ENCODE data around the gene CKAP4. TPM values are rescaled to one million over a fixed set of nuclear protein-coding genes. Genes with fewer than 3 reads are reported as not detected.

CKAP4 gene
- total and polyA plus RNA-seq, 10 donors: 4.5 to 63.0 (median 29.8) TPM

GRCh38 chr12:106248846-106249371 lies 1.1 kb upstream of the CKAP4 start:
- DNase-seq: peak; percentile 81
- Histone ChIP-seq H3K27me3 (replicated peaks in 1 of 7) (peaks cover 0 to 25% (median 0%) of the 10 kb centered on the region in 7 donors), H3K4me1 (peaks cover 18 to 70% (median 48%) of the 10 kb centered on the region in 6 donors), H3K36me3 (peaks cover 0 to 5% (median 0%) of the 10 kb centered on the region in 6 donors), H3K4me3 (peak overlapping the region; percentile 41 to 87 (median 61)), H3K27ac (peak overlapping the region; percentile 90 to 100 (median 98)), H3K9me3 (no peaks in the 10 kb centered on the region)
- intact Hi-C loops (cut with DNase I; ENCODE audit: low total_unique reads): no loop called here
- 3 to 9% (median 7%) methylated on average over 12 of the region's 12 CpGs for WGBS, 5 donors
- TF ChIP-seq POLR2A (IDR thresholded peaks at IDR 0.05) (no peak), CTCF (IDR thresholded peaks at IDR 0.05 in 8 of 11, conservative IDR thresholded peaks at IDR 0.05 in 3 of 11) (no peak), POLR2AphosphoS5 (IDR thresholded peaks at IDR 0.05) (peak in 2 of 3 donors; percentile 28 to 65)

GRCh38 chr12:106248312-106248845 lies 559 bp upstream of the CKAP4 start:
- Histone ChIP-seq H3K27me3 (replicated peaks in 1 of 7) (peaks cover 0 to 25% (median 0%) of the 10 kb centered on the region in 7 donors), H3K9me3 (no peaks in the 10 kb centered on the region), H3K27ac (peak overlapping the region; percentile 90 to 100 (median 98)), H3K4me3 (peak overlapping the region; percentile 41 to 87 (median 61)), H3K4me1 (peaks cover 18 to 76% (median 50%) of the 10 kb centered on the region in 6 donors), H3K36me3 (peaks cover 0 to 8% (median 0%) of the 10 kb centered on the region in 6 donors)
- WGBS, 5 donors: 1 to 3% (median 2%) methylated on average over 16 to 36 of the region's 36 CpGs
- no peak for TF ChIP-seq CTCF (IDR thresholded peaks at IDR 0.05 in 8 of 11, conservative IDR thresholded peaks at IDR 0.05 in 3 of 11)
- no peak for TF ChIP-seq POLR2AphosphoS5 (IDR thresholded peaks at IDR 0.05)
- no peak for TF ChIP-seq POLR2A (IDR thresholded peaks at IDR 0.05)
- DNase-seq: no peak
- intact Hi-C loops (cut with DNase I; ENCODE audit: low total_unique reads): no loop called here

- peak in 2 of 3 donors; percentile 26 to 62 for TF ChIP-seq POLR2AphosphoS5 (IDR thresholded peaks at IDR 0.05)
- TF ChIP-seq CTCF (IDR thresholded peaks at IDR 0.05 in 8 of 11, conservative IDR thresholded peaks at IDR 0.05 in 3 of 11): peak in 2 of 11 experiments; percentile 22 to 28
- TF ChIP-seq POLR2A (IDR thresholded peaks at IDR 0.05): no peak
- Histone ChIP-seq H3K9me3 (no peaks in the 10 kb centered on the region), H3K4me3 (peak overlapping the region; percentile 41 to 87 (median 61)), H3K4me1 (peaks cover 18 to 89% (median 53%) of the 10 kb centered on the region in 6 donors), H3K27ac (peak overlapping the region; percentile 77 to 100 (median 98)), H3K36me3 (peaks cover 0 to 21% (median 0%) of the 10 kb centered on the region in 6 donors), H3K27me3 (replicated peaks in 1 of 7) (peaks cover 0 to 25% (median 0%) of the 10 kb centered on the region in 7 donors)
- 5 to 13% (median 6%) methylated on average over 20 to 71 of the region's 71 CpGs for WGBS, 5 donors
- DNase-seq: peak; percentile 92
- intact Hi-C loops (cut with DNase I; ENCODE audit: low total_unique reads): no loop called here
These were observed 738 bp downstream of the CKAP4 start for GRCh38 chr12:106246891-106247673.

Measured in spleen (tissue), 11 donors.